ENCODE measurements around the gene OR2A25. TPM values are rescaled to one million over a fixed set of nuclear protein-coding genes. Genes with fewer than 3 reads are reported as not detected.

OR2A25 gene
- total RNA-seq, 1 experiment from 2014 or later: not detected

DNA sequence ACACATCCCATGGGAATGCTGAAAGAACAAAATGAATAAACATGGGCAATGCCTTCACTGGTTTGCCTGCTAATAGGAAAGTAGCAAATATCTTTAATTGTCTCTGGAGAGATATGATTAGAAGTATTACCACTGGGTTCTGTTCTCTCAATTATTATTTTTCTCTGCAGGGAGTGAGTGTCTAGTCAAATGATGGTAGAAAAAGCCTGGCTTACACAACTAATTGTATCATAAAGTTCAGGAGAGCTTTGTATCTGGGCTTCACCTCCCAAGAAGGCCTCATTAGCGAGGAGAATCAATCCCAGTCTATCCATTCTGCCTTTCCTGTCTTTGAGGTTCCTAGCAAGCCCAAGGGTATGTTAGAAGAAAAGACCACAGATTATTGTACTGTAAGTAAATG is 53.3 kb downstream of the OR2A25 start, which contains the start of gene OR2A14 (continued):
- TF ChIP-seq ZNF671 (CRISPR knock-in tag; IDR thresholded peaks at IDR 0.05): no peak
- no peak for TF ChIP-seq FOXK1 (CRISPR knock-in tag; IDR thresholded peaks at IDR 0.05)
- no peak for TF ChIP-seq EMX1 (CRISPR knock-in tag; IDR thresholded peaks at IDR 0.05)
- TF ChIP-seq, protein P1, sequence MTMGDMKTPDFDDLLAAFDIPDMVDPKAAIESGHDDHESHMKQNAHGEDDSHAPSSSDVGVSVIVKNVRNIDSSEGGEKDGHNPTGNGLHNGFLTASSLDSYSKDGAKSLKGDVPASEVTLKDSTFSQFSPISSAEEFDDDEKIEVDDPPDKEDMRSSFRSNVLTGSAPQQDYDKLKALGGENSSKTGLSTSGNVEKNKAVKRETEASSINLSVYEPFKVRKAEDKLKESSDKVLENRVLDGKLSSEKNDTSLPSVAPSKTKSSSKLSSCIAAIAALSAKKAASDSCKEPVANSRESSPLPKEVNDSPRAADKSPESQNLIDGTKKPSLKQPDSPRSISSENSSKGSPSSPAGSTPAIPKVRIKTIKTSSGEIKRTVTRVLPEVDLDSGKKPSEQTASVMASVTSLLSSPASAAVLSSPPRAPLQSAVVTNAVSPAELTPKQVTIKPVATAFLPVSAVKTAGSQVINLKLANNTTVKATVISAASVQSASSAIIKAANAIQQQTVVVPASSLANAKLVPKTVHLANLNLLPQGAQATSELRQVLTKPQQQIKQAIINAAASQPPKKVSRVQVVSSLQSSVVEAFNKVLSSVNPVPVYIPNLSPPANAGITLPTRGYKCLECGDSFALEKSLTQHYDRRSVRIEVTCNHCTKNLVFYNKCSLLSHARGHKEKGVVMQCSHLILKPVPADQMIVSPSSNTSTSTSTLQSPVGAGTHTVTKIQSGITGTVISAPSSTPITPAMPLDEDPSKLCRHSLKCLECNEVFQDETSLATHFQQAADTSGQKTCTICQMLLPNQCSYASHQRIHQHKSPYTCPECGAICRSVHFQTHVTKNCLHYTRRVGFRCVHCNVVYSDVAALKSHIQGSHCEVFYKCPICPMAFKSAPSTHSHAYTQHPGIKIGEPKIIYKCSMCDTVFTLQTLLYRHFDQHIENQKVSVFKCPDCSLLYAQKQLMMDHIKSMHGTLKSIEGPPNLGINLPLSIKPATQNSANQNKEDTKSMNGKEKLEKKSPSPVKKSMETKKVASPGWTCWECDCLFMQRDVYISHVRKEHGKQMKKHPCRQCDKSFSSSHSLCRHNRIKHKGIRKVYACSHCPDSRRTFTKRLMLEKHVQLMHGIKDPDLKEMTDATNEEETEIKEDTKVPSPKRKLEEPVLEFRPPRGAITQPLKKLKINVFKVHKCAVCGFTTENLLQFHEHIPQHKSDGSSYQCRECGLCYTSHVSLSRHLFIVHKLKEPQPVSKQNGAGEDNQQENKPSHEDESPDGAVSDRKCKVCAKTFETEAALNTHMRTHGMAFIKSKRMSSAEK (CRISPR knock-in tag; IDR thresholded peaks at IDR 0.05; ENCODE audit: borderline replicate concordance): no peak

Other genes starting within 250 kb of the OR2A25 start
- 39.8 to 52.7 TPM (median 42.0 TPM) in 3 replicates for gene TCAF1, start 167.6 kb upstream of the OR2A25 start, total RNA-seq (2021)
- not detected in 3 replicates for gene OR2F2, start 134.6 kb upstream of the OR2A25 start, total RNA-seq (2021)
- not detected in 3 replicates for gene OR2F1, start 115.0 kb upstream of the OR2A25 start, total RNA-seq (2021)
- gene OR6B1, start 69.5 kb upstream of the OR2A25 start, total RNA-seq (2021): not detected in 3 replicates
- not detected in 3 replicates for gene OR2A5, start 20.9 kb upstream of the OR2A25 start, total RNA-seq (2021)
- gene OR2A12, start 16.5 kb downstream of the OR2A25 start, total RNA-seq (2021): not detected in 3 replicates
- not detected in 3 replicates for gene OR2A2, start 39.8 kb downstream of the OR2A25 start, total RNA-seq (2021)
- gene OR2A14, start 53.4 kb downstream of the OR2A25 start, total RNA-seq (2021): not detected in 3 replicates
- gene CTAGE4, start 113.7 kb downstream of the OR2A25 start, total RNA-seq (2021): 18.3 to 23.3 TPM (median 20.9 TPM) in 3 replicates
- gene ARHGEF35, start 126.0 kb downstream of the OR2A25 start, total RNA-seq (2021): 28.1 to 39.2 TPM (median 37.0 TPM) in 3 replicates
- 0.20 to 0.37 TPM (median 0.27 TPM) in 3 replicates for gene OR2A42, start 169.8 kb downstream of the OR2A25 start, total RNA-seq (2021)
- 6.3 to 9.9 TPM (median 9.4 TPM) in 3 replicates for gene OR2A7, start 195.0 kb downstream of the OR2A25 start, total RNA-seq (2021)
- 5.6 to 8.4 TPM (median 7.9 TPM) in 3 replicates for gene CTAGE8, start 199.5 kb downstream of the OR2A25 start, total RNA-seq (2021)
- 0.15 to 0.27 TPM in 2 of 3 replicates, not detected in the other for gene OR2A1, start 242.6 kb downstream of the OR2A25 start, total RNA-seq (2021)

Data from WTC11 (cell line).